Sigmoid colon (tissue), 4 donors: ENCODE measurements around the gene ZNF581.

Experiments used
- CTCF ChIP-seq, 4 experiments: fragments of 450-650 bp in 3 of 4; fragments of 200-600 bp in 1 of 4; IDR thresholded peaks; one replicate each; pipeline ENCODE4 v1.5.1; 2016 to 2019; ENCODE audit warnings: antibody characterized with exemption in 4 of 4, mild to moderate bottlenecking in 3 of 4, moderate library complexity in 2 of 4
- POLR2A ChIP-seq, 2 donors: fragments of 450-650 bp; IDR thresholded peaks; one replicate each; pipeline ENCODE4 v1.6.1; 2016; ENCODE audit warnings: antibody characterized with exemption in 2 of 2, mild to moderate bottlenecking in 2 of 2, moderate library complexity in 2 of 2
- POLR2AphosphoS5 ChIP-seq, 4 donors: sonication (generic); formaldehyde crosslinking; IDR thresholded peaks; one replicate each; pipeline ENCODE4 v1.6.1; 2017; ENCODE audit warnings: antibody characterized with exemption in 4 of 4

DNA sequence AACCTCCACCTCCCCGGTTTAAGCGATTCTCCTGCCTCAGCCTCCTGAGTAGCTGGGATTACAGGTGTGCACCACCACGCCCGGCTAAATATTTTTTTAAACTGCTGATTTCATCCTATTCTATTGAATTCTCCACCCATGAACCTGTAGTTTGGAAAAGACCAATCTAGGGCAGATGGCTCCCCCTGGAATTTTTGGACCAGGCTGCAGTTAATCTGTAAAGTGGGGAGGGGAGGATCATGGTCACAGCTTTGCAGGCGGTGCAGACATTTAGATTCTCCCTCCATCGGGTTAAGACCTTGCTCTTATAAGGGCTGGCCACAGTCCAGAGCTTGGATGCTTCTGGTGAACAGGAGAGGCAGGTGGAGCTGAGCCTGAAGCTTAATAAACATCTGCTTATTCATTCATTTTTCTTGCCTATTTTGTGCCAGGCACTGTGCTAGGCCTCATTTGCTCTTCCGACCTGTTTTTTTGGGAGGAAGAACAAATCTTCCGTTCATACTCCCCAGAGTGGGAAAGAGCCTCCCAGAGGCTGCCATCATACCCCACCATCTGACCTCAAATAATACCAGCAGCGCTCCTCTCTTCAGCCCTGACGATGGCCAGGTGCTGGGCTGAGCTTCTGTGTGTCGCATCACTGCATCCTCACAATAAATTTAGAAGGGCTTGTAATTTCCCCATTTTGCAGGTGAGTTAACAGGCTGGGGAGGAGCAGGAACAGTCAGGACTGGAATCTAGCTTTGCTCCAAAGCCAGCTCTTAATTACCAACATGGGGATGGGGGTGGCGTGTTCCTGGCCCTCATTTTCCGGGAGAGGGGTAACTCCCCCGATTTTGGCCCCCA, 3.7 kb downstream of the ZNF581 start:
- TF ChIP-seq CTCF (IDR thresholded peaks at IDR 0.05) (no peak), POLR2AphosphoS5 (IDR thresholded peaks at IDR 0.05) (no peak), POLR2A (IDR thresholded peaks at IDR 0.05) (no peak)
